Activated CD8-positive, alpha-beta T cell treated with anti-CD3 and anti-CD28 coated beads for 36 hours (primary cell): ENCODE measurements around the gene ACTL7B. TPM values are rescaled to one million over a fixed set of nuclear protein-coding genes. Genes with fewer than 3 reads are reported as not detected.
"Not testable (repeated sequence)": the region's sequence is repeated elsewhere in the genome, so short reads cannot be mapped to it uniquely, and the experiment has no call there.

ENCODE experiments used
- ATAC-seq: fragments of 200-7000 bp; cut with Tn5 transposase; one replicate; pipeline ENCODE4 v1.10.0; 2021; ENCODE audit warnings: mild to moderate bottlenecking, moderate library complexity
- CTCF ChIA-PET: fragments of 350-600 bp; sonication (Branson Sonifier 250); formaldehyde crosslinking; loops from one replicate; lab custom pipeline; 2021; ENCODE audit warnings: antibody characterized with exemption; lab: Charles Lee
- POLR2A ChIA-PET: fragments of 350-600 bp; sonication (Branson Sonifier 250); formaldehyde crosslinking; loops from one replicate; lab custom pipeline; 2021; ENCODE audit warnings: antibody characterized with exemption; lab: Charles Lee
- DNase-seq: peaks from one replicate; pipeline ENCODE4 v3.0.0-alpha.2; 2020
- H3K27ac Mint-ChIP-seq: one replicate; pipeline ENCODE4 v1.8.0; 2021; ENCODE audit warnings: mild to moderate bottlenecking, mixed read lengths
- H3K27me3 Mint-ChIP-seq: one replicate; pipeline ENCODE4 v1.8.0; 2021; ENCODE audit warnings: mixed read lengths
- H3K36me3 Mint-ChIP-seq: one replicate; pipeline ENCODE4 v1.8.0; 2021; ENCODE audit warnings: low read depth, mixed read lengths
- H3K4me1 Mint-ChIP-seq: one replicate; pipeline ENCODE4 v1.8.0; 2021; ENCODE audit warnings: low read depth, mixed read lengths
- H3K4me3 Mint-ChIP-seq: one replicate; pipeline ENCODE4 v1.8.0; 2021; ENCODE audit warnings: mild to moderate bottlenecking, moderate library complexity, mixed read lengths
- H3K9me3 Mint-ChIP-seq: one replicate; pipeline ENCODE4 v1.8.0; 2021; ENCODE audit warnings: mixed read lengths
- intact Hi-C: fragments of 100-400 bp; cut with micrococcal nuclease; formaldehyde crosslinking; loops from one replicate; pipeline ENCODE4 v1.10.0; 2022
- total RNA-seq, 2 experiments: library from RNA; stranded (reverse); gene quantifications; one replicate each; pipeline ENCODE4 v1.2.3, GENCODE V29; 2021
- TF ChIP-seq, protein P1 (sequence below): fragments of 200-600 bp; IDR thresholded peaks from one replicate; pipeline ENCODE4 v1.8.0; 2022; ENCODE audit warnings: antibody characterized with exemption, mild to moderate bottlenecking

The ACTL7B gene
- total RNA-seq, 2 experiments from 2014 or later, result not detected

DNA sequence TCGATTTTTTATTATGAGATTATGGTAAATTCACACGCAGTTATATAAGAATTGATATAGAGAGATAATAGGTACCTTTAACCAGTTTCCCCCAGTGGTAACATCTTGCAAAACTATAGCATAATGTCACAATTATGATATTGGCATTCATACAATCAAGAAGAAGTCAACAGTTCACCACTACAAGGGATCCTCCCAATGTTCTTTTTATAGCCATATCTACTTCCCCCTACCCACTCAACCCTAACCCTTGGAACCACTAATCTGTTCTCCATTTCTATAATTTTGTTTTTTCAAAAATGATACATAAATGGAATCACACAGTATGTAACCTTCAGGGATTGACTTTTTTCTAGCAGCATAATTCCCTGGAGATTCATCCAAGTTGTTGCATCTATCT, 9.8 kb downstream of the ACTL7B start:
- DNase-seq, result no peak
- Mint-ChIP-seq H3K27ac (no peak overlapping the region), H3K36me3 (no peaks in the 10 kb centered on the region), H3K4me3 (no peak overlapping the region), H3K27me3 (peaks cover 1% of the 10 kb centered on the region), H3K4me1 (peaks cover 9% of the 10 kb centered on the region), H3K9me3 (no peaks in the 10 kb centered on the region)
- POLR2A ChIA-PET, result no interaction called here
- TF ChIP-seq, protein P1, sequence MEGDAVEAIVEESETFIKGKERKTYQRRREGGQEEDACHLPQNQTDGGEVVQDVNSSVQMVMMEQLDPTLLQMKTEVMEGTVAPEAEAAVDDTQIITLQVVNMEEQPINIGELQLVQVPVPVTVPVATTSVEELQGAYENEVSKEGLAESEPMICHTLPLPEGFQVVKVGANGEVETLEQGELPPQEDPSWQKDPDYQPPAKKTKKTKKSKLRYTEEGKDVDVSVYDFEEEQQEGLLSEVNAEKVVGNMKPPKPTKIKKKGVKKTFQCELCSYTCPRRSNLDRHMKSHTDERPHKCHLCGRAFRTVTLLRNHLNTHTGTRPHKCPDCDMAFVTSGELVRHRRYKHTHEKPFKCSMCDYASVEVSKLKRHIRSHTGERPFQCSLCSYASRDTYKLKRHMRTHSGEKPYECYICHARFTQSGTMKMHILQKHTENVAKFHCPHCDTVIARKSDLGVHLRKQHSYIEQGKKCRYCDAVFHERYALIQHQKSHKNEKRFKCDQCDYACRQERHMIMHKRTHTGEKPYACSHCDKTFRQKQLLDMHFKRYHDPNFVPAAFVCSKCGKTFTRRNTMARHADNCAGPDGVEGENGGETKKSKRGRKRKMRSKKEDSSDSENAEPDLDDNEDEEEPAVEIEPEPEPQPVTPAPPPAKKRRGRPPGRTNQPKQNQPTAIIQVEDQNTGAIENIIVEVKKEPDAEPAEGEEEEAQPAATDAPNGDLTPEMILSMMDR, result no peak
- CTCF ChIA-PET, result interaction anchor here (0.6 kb wide), 1 partner anchor 351 kb away, joined by 3 read pairs; no protein-coding TSS in a partner anchor
- intact Hi-C loops, result no loop called here
- ATAC-seq, result no peak

DNA sequence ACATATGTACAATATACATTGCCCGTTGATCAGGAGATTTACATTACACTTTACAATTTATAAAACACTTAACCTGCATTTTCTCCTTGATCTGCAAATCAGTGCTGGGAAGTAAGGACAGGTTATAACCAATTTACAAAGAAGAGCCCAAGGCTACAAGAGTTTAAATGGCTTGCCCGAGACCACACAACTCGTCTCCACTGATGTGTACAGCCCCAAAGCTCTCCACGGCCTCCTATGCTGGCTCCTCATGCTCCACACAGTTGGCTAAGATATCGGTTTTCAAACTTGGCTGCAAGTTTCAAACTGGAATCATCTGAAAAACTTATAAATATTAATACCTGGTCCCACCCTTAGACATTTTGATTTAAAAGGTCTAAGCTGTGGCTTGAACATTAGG, 10.3 kb downstream of the ACTL7B start:
- no peaks in the 10 kb centered on the region for H3K36me3 Mint-ChIP-seq
- ChIA-PET POLR2A (no interaction called here), CTCF (interaction anchor here (0.6 kb wide), 1 partner anchor 352 kb away, joined by 3 read pairs; no protein-coding TSS in a partner anchor)
- TF ChIP-seq, protein P1, result no peak
- peaks cover 9% of the 10 kb centered on the region for H3K4me1 Mint-ChIP-seq
- no peak overlapping the region for H3K4me3 Mint-ChIP-seq
- intact Hi-C loops, result no loop called here
- H3K27me3 Mint-ChIP-seq, result peaks cover 1% of the 10 kb centered on the region
- DNase-seq (no peak), ATAC-seq (no peak)
- H3K27ac Mint-ChIP-seq, result no peak overlapping the region
- H3K9me3 Mint-ChIP-seq, result no peaks in the 10 kb centered on the region

DNA sequence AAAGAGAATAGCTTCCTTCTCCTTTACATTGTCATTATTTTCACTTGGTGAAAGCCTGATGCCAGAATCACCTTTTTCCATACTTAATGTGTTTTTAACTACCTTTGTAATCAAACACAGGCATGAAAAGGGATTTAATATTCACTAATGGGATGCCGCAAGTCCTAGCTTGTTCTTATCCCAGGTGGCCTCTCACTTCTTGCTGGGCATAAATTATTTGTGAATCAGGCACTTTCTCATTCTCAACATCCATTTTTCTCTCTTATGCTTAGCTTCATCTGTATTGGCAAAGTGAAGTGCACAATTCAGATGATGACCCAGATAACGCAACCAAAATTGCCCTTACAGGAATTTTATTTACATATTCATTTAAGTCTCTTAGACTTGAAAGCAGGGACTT, 10.9 kb downstream of the ACTL7B start:
- ATAC-seq (no peak), DNase-seq (no peak)
- H3K36me3 Mint-ChIP-seq, result no peaks in the 10 kb centered on the region
- no peaks in the 10 kb centered on the region for H3K27me3 Mint-ChIP-seq
- H3K9me3 Mint-ChIP-seq, result no peaks in the 10 kb centered on the region
- H3K27ac Mint-ChIP-seq, result no peak overlapping the region
- peaks cover 9% of the 10 kb centered on the region for H3K4me1 Mint-ChIP-seq
- POLR2A ChIA-PET, result no interaction called here
- CTCF ChIA-PET, result interaction anchor here (0.9 kb wide), 1 partner anchor 279 kb away, joined by 3 read pairs; no protein-coding TSS in a partner anchor
- intact Hi-C loops, result no loop called here
- TF ChIP-seq, protein P1, result no peak
- no peak overlapping the region for H3K4me3 Mint-ChIP-seq

DNA sequence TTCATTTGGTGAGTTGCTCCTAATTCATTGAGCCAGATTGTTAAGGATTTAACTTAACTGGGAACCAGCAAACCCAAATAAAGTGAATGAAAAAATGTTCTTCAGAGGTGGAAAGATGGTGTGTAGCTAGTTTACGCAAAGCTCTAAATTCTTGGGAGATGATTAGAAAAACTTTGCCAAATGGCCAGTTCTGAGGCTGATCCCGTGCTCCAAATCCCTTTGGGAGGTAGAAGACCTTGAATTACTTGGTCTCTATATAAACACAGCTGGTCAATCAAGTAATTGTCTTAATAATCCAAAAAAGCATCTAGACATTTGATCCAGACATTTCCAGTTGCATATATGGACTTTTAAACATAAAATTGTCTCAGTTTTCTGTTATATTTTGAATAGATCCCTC, 11.4 kb downstream of the ACTL7B start:
- intact Hi-C loops, result no loop called here
- DNase-seq, result no peak
- ChIA-PET CTCF (interaction anchor here (0.8 to 0.9 kb wide), 2 partner anchors 278 to 1379 kb away, joined by 3 read pairs; no protein-coding TSS in a partner anchor), POLR2A (no interaction called here)
- H3K4me1 Mint-ChIP-seq, result peaks cover 9% of the 10 kb centered on the region
- H3K9me3 Mint-ChIP-seq, result no peaks in the 10 kb centered on the region
- H3K36me3 Mint-ChIP-seq, result no peaks in the 10 kb centered on the region
- ATAC-seq, result no peak
- no peaks in the 10 kb centered on the region for H3K27me3 Mint-ChIP-seq
- no peak overlapping the region for H3K4me3 Mint-ChIP-seq
- TF ChIP-seq, protein P1, result no peak
- no peak overlapping the region for H3K27ac Mint-ChIP-seq

DNA sequence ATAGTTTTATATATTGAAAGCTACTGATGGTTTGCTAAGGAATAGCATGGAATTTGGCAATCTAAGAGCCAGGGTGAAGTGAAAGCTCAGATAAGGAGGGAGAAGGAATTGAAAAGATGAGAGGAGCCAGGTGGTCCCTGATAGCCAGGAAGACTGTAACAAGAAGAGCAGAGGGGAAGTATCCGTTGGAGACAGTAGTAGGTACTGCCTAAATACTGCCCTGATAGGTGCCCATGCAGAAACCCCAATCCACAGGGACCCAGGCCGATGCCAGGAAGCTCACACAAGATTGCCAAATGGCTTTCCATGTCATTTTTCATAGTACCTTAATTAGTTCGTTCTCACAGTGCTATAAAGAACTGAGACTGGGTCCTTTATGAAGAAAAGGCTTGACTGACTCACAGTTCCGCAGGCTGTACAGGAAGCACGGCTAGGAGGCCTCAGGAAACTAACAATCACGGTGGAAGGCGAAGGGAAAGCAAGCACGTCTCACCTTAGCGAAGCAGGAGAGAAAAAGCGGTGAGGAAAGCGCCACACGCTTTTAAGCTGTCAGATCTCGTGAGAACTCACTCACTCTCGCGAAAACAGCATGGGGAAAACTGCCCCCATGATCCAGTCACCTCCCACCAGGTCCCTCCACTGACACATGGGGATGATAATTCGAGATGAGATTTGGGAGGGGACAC, 13.0 kb downstream of the ACTL7B start:
- ChIA-PET POLR2A (interaction anchor here (0.9 kb wide), 1 partner anchor 32 kb away, joined by 3 read pairs; no protein-coding TSS in a partner anchor), CTCF (no interaction called here)
- TF ChIP-seq, protein P1, result no peak
- peaks cover 9% of the 10 kb centered on the region for H3K4me1 Mint-ChIP-seq
- H3K9me3 Mint-ChIP-seq, result no peaks in the 10 kb centered on the region
- no peaks in the 10 kb centered on the region for H3K36me3 Mint-ChIP-seq
- H3K27ac Mint-ChIP-seq, result peak overlapping the region; percentile 6
- intact Hi-C loops, result no loop called here
- peak; percentile 30 for DNase-seq
- no peaks in the 10 kb centered on the region for H3K27me3 Mint-ChIP-seq
- peak; percentile 65 for ATAC-seq
- peak overlapping the region; percentile 6 for H3K4me3 Mint-ChIP-seq

DNA sequence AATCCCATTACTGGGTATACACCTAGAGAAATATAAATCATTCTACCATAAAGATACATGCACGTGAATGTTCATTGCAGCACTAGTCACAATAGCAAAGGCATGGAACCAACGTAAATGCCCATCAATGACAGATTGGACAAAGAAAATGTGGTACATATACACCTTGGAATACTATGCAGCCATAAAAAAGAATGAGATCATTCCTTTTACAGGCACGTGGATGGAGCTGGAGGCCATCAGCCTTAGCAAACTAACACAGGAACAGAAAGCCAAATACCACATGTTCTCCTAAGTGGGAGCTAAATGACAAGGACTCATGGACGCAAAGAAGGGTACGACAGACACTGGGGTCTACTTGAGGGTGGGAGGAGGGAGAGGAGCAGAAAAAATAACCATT, 16.2 kb downstream of the ACTL7B start:
- POLR2A ChIA-PET, H3K36me3 Mint-ChIP-seq, H3K4me1 Mint-ChIP-seq, H3K27me3 Mint-ChIP-seq, H3K4me3 Mint-ChIP-seq, H3K27ac Mint-ChIP-seq, intact Hi-C loops, CTCF ChIA-PET, H3K9me3 Mint-ChIP-seq, ATAC-seq, DNase-seq: not testable (repeated sequence)
